ENCODE results near the gene CYP2D6. TPM values are rescaled to one million over a fixed set of nuclear protein-coding genes. Genes with fewer than 3 reads are reported as not detected.
"Not testable (repeated sequence)": the region's sequence is repeated elsewhere in the genome, so short reads cannot be mapped to it uniquely, and the experiment has no call there.

CYP2D6 gene
- total RNA-seq, 1 experiment from 2014 or later = 6.7 TPM

DNA sequence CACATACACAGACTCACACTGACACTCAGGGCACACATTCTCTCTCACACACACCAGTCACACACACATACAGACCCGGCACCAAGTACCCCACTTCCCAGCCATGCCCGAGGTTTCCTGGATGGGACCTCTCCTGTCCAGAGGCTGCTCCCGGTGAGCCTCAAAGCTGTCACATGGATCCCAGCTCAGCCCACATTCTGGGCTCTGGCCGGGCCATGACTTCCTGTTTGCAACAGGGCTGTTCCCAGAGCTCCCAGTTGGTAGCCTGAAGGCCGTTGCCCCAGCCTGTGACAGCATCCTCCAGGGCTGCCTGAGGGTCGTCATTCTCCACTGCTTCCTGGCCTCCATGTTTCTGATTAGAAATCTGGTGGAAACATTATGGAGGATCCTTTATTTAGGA is 14.6 kb upstream of the CYP2D6 start:
- no peaks in the 10 kb centered on the region for H4K20me1 ChIP-seq (ENCODE audit: insufficient read depth)
- no peak for DNase-seq
- no peaks in the 10 kb centered on the region for H3K27me3 ChIP-seq (ENCODE audit: insufficient read depth, low read depth)
- BruUV-seq (replicated peaks) = no TSS peak
- H3K9me2 ChIP-seq (ENCODE audit: insufficient read depth) = no peaks in the 10 kb centered on the region
- H3K4me3 ChIP-seq = no peak overlapping the region
- ChIA-PET CTCF (no interaction called here), POLR2A (ENCODE audit: unreplicated experiment) (no interaction called here)
- no peak overlapping the region for H3K4me2 ChIP-seq
- H2AFZ ChIP-seq = no peak overlapping the region
- peaks cover 6% of the 10 kb centered on the region; the same call in 1 of the 2 replicates for H3F3A ChIP-seq (ENCODE audit: insufficient read depth, low read depth)
- no peaks in the 10 kb centered on the region for H3K9me3 ChIP-seq (ENCODE audit: insufficient read depth, low read depth)
- no peaks in the 10 kb centered on the region for H3K4me1 ChIP-seq (replicated peaks; ENCODE audit: insufficient read depth)
- no peak overlapping the region for H3K27ac ChIP-seq
- intact Hi-C loops (cut with micrococcal nuclease; ENCODE audit: unreplicated experiment) = no loop called here
- H3K79me2 ChIP-seq (ENCODE audit: low read depth) = no peaks in the 10 kb centered on the region
- TF ChIP-seq, protein P1, sequence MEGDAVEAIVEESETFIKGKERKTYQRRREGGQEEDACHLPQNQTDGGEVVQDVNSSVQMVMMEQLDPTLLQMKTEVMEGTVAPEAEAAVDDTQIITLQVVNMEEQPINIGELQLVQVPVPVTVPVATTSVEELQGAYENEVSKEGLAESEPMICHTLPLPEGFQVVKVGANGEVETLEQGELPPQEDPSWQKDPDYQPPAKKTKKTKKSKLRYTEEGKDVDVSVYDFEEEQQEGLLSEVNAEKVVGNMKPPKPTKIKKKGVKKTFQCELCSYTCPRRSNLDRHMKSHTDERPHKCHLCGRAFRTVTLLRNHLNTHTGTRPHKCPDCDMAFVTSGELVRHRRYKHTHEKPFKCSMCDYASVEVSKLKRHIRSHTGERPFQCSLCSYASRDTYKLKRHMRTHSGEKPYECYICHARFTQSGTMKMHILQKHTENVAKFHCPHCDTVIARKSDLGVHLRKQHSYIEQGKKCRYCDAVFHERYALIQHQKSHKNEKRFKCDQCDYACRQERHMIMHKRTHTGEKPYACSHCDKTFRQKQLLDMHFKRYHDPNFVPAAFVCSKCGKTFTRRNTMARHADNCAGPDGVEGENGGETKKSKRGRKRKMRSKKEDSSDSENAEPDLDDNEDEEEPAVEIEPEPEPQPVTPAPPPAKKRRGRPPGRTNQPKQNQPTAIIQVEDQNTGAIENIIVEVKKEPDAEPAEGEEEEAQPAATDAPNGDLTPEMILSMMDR (conservative IDR thresholded peaks at IDR 0.05) = no peak
- no peak for TF ChIP-seq EZH2 (IDR thresholded peaks at IDR 0.05; ENCODE audit: low read depth)
- H3K36me3 ChIP-seq (ENCODE audit: low read depth) = peaks cover 4% of the 10 kb centered on the region; the same call in 1 of the 2 replicates

GRCh38 chr22:42143859-42144822 is 13.5 kb upstream of the CYP2D6 start:
- H3K27me3 ChIP-seq (ENCODE audit: insufficient read depth, low read depth); H4K20me1 ChIP-seq (ENCODE audit: insufficient read depth); CTCF ChIA-PET; H3K27ac ChIP-seq; H3K4me1 ChIP-seq (replicated peaks; ENCODE audit: insufficient read depth); DNase-seq; H2AFZ ChIP-seq; H3K9me2 ChIP-seq (ENCODE audit: insufficient read depth); H3F3A ChIP-seq (ENCODE audit: insufficient read depth, low read depth); H3K4me3 ChIP-seq; POLR2A ChIA-PET (ENCODE audit: unreplicated experiment); H3K9me3 ChIP-seq (ENCODE audit: insufficient read depth, low read depth); H3K79me2 ChIP-seq (ENCODE audit: low read depth); intact Hi-C loops (cut with micrococcal nuclease; ENCODE audit: unreplicated experiment); H3K36me3 ChIP-seq (ENCODE audit: low read depth); BruUV-seq (replicated peaks); H3K4me2 ChIP-seq: not testable (repeated sequence)

DNA sequence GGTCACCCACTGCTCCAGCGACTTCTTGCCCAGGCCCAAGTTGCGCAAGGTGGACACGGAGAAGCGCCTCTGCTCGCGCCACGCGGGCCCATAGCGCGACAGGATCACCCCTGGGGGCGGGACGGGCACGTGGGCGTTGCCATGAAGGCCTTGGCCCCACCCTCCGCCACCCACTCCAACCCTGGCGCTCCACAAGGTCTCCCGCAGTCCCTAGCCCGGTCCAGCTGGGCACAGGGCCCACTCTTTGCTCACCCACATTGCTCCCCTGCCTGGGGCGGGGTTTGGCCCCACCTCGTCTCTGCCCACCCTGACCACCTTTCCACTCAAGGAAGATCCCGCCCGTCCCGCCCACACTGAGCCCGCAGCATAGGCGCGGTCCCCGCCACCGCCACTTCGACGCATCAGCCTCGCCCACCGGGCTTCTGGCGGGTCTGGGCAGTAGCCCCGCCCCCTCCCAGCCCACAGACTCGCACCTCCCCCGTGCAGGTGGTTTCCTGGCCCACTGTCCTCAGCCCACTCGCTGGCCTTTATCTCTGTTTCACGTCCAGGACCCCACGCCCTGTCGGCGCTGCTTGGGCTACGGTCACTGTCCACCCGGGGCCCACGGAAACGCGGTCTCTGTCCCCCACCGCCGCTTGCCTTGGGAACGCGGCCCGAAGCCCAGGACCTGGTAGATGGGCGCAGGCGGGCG is 12.3 kb upstream of the CYP2D6 start:
- Histone ChIP-seq H3K36me3 (ENCODE audit: low read depth) (peaks cover 2% of the 10 kb centered on the region; the same call in 1 of the 2 replicates), H3K79me2 (ENCODE audit: low read depth) (no peaks in the 10 kb centered on the region), H3K4me2 (no peak overlapping the region), H3K27ac (no peak overlapping the region), H2AFZ (no peak overlapping the region), H3K9me2 (ENCODE audit: insufficient read depth) (no peaks in the 10 kb centered on the region), H3F3A (ENCODE audit: insufficient read depth, low read depth) (peaks cover 1% of the 10 kb centered on the region; the same call in 1 of the 2 replicates), H3K4me1 (replicated peaks; ENCODE audit: insufficient read depth) (no peaks in the 10 kb centered on the region), H3K27me3 (ENCODE audit: insufficient read depth, low read depth) (no peaks in the 10 kb centered on the region), H3K4me3 (no peak overlapping the region), H3K9me3 (ENCODE audit: insufficient read depth, low read depth) (no peaks in the 10 kb centered on the region), H4K20me1 (ENCODE audit: insufficient read depth) (no peaks in the 10 kb centered on the region)
- ChIA-PET CTCF (no interaction called here), POLR2A (ENCODE audit: unreplicated experiment) (no interaction called here)
- no TSS peak for BruUV-seq (replicated peaks)
- no peak for DNase-seq
- intact Hi-C loops (cut with micrococcal nuclease; ENCODE audit: unreplicated experiment) = no loop called here
- TF ChIP-seq, protein P1 (conservative IDR thresholded peaks at IDR 0.05) = no peak
- no peak for TF ChIP-seq EZH2 (IDR thresholded peaks at IDR 0.05; ENCODE audit: low read depth)

GRCh38 chr22:42141307-42142057 is 10.9 kb upstream of the CYP2D6 start:
- POLR2A ChIA-PET (ENCODE audit: unreplicated experiment); H3K27me3 ChIP-seq (ENCODE audit: insufficient read depth, low read depth); H3K9me3 ChIP-seq (ENCODE audit: insufficient read depth, low read depth); H3K4me2 ChIP-seq; DNase-seq; H4K20me1 ChIP-seq (ENCODE audit: insufficient read depth); BruUV-seq (replicated peaks); H3K79me2 ChIP-seq (ENCODE audit: low read depth); H3K36me3 ChIP-seq (ENCODE audit: low read depth); H3K4me1 ChIP-seq (replicated peaks; ENCODE audit: insufficient read depth); H3K27ac ChIP-seq; H2AFZ ChIP-seq; intact Hi-C loops (cut with micrococcal nuclease; ENCODE audit: unreplicated experiment); H3K4me3 ChIP-seq; H3F3A ChIP-seq (ENCODE audit: insufficient read depth, low read depth); CTCF ChIA-PET; H3K9me2 ChIP-seq (ENCODE audit: insufficient read depth): not testable (repeated sequence)

DNA sequence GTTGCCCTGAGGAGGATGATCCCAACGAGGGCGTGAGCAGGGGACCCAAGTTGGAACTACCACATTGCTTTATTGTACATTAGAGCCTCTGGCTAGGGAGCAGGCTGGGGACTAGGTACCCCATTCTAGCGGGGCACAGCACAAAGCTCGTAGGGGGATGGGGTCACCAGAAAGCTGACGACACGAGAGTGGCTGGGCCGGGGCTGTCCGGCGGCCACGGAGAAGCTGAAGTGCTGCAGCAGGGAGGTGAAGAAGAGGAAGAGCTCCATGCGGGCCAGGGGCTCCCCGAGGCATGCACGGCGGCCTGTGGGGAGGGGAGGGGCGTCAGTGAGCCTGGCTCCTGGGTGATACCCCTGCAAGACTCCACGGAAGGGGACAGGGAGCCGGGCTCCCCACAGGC is 9.5 kb upstream of the CYP2D6 start:
- CTCF ChIA-PET, H2AFZ ChIP-seq: not testable (repeated sequence)

More for the DNA sequence above, 9.5 kb upstream of the CYP2D6 start:
- POLR2A ChIA-PET (ENCODE audit: unreplicated experiment); H3K9me2 ChIP-seq (ENCODE audit: insufficient read depth); DNase-seq; H4K20me1 ChIP-seq (ENCODE audit: insufficient read depth); H3K79me2 ChIP-seq (ENCODE audit: low read depth); intact Hi-C loops (cut with micrococcal nuclease; ENCODE audit: unreplicated experiment); H3K36me3 ChIP-seq (ENCODE audit: low read depth); BruUV-seq (replicated peaks); H3K4me1 ChIP-seq (replicated peaks; ENCODE audit: insufficient read depth); H3K4me2 ChIP-seq; H3K27ac ChIP-seq; H3K27me3 ChIP-seq (ENCODE audit: insufficient read depth, low read depth); H3K4me3 ChIP-seq; H3F3A ChIP-seq (ENCODE audit: insufficient read depth, low read depth); H3K9me3 ChIP-seq (ENCODE audit: insufficient read depth, low read depth): not testable (repeated sequence)
